ENCODE results near the gene NTN3.

Gene NTN3

GRCh38 chr16:2480948-2481347, 9.9 kb downstream of the NTN3 start:
- DNase-seq, result no peak

DNA sequence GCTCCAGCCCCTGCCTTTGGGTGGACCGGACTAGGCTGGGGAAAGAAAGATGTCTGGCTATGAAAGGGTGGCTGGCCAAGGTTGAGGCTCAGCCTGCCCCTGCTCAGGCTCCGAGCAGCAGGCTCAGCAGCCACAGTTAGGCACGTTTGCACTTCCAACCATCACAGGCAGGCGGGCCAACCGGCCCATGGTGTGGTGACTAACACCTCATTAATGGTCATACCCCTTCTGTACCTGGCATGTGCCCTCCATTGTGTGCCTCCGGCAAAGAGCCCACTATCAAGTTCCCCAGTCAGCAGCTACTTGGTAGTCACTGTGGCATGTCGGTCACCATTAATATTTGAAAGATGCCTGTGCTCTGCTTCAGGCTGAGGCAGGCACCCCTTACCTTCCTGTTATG, 10.6 kb downstream of the NTN3 start:
- DNase-seq, result no peak

DNA sequence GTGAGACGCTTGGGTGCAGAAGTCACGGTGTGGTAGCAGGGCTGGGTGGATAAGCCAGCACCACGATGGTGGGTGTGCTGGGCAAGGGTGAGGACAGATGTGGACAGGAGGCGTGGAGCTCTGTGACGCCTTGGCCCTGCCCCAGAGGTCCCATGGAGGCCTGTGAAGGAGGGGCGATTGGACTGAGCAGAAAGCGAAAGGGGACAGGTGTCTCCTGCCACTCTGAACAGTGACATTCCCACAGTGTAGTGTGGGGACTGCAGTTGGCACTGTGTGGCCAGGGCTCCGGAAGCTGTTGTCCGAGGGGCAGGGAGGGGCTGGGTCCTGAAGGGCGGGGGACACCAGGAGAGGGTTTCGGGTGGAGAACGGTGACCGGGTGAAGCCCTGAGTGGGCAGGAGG, 11.2 kb downstream of the NTN3 start:
- DNase-seq, result no peak

GRCh38 chr16:2482708-2483534, 11.8 kb downstream of the NTN3 start:
- DNase-seq, result no peak

DNA sequence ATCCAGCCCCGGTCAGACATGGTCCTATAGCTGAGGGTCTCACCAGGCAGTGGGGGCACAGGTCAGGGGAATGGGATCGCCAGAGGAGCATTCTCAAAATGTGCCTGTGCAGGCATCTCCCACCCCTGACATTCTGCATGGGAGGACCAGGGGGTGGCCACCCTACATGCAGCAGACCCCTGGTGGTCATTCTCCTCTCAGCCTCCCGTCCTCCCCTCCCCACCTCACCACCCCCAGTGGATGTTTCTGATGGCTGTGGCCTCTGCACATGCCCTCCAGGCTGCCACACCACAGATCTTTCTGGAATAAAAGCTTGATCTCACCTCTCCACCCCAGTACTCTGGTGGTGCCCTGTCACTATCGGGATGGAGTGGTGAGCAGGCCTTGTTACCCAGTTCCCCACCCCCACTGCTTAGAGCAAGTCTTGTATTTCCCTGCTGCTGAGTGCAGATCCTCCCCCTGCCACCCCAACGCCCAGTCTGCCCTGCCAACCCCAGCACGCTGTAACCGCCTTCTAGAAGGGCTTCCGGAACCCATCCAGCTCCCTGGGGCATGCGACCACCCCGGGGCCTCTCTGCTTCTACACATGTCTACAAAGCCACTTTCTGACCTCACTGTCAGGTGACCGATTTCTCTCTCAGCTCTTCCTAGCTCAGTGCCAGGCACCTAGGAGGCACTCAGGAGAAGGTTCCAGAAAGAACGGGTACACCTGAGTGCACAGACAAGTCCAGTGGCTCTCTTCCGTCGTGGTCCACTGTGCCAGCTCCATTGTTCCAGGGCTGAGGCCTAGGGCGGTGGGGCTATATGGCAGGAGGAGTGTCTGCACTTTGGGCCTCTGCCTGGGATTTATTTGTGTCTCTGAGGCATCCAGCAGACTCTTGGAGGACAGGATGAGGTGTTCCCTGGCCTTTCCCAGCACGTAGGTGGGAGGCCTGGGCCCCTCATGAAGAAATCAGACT, 13.1 kb downstream of the NTN3 start:
- DNase-seq, result no peak

GRCh38 chr16:2484898-2485508, 13.9 kb downstream of the NTN3 start:
- DNase-seq, result no peak

GRCh38 chr16:2485811-2486507, 14.9 kb downstream of the NTN3 start:
- no peak for DNase-seq

DNA sequence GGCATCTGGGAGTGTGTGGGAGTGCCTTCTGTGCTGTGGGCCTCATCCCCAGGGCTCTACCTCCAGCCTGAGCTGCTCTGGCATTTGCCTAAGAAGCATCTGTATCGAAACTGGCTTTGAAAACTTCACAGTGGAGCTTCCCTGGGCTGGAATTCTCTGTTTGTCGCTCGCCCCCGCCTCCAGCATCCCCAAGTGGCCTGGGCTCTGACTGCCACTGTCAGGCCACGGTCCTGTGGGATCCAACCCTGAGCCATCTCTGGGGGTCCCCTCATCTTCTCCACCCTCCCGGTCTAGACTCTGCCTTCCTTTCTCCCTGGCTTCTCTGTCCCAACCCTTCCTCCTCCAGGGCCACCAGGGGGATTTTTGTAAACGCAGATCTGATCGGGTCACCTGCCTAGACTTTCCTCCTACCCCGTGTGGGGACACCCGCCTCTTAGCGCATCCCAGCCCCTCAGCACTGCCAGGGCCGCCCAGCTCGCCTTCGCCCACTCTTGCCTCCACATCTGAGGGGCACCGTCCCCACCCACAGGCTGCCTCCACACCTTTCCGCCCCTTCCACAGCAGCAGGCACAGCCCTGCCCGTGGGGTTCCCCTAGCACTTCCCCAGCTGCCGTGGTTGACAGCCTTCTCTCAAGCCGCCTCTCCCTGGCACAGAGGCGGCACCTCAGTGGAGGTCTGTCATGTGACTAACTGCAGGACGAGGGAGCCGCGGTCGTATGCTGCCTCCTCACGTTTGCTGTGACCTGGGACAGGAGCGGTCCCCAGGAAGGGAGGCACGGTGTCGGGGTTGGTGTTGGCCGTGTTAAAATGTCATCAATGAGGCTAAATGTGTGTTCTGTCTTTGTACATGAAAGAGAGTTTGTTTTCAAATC, 15.8 kb downstream of the NTN3 start:
- peak; percentile 81 for DNase-seq

- no peak for DNase-seq
These were observed 16.4 kb downstream of the NTN3 start for GRCh38 chr16:2487517-2487842.

DNA sequence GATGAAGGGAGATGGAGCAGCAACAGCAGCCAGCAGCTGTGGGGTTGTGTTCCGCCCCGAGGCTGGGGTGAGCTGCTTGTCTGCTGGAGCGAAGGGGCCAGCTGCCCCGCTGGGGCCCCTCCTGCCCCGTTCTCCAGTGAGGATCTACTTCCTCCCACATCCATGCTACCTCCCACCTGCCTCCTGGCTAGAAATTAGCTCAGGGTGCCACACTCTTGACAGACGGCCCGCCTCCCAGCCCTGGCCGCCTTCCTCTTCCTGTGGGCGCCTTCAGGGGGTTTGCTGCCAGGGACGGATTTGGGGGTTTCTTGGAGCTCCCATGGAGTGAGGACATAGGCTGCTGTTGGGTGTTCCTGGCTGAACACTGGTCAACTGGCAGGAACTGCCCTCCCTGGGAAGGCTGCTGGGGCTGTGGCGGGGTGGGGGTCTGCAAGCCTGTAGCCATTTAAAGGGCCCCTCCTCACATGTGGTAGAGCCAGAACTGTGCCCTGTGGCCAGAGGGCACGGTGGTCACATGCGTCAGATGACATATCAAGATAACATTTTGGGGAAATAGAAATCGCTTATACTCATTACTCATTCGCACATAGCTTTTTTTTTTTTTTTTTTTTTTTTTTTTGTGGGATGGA, 16.9 kb downstream of the NTN3 start:
- no peak for DNase-seq

DNA sequence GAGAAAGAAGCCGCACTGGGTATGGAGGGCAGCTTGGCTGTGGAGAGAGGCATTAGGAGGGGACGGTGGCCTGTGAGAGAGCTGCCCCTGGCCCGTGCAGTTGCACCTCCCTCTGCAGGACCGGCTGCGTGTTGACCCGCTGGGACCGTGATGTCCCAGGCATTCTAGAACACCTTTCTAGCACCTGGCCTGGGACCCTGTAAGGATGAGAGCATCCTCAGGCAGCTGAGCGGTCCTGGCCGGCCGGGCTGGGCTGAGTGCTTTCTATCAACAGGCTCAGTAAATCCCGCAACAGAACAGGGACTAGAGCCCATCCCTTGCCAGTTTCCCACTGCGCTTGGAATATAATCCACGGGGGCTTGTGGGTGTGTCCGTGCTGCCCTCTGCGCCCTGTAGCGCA, 18.5 kb downstream of the NTN3 start:
- DNase-seq, result no peak

DNA sequence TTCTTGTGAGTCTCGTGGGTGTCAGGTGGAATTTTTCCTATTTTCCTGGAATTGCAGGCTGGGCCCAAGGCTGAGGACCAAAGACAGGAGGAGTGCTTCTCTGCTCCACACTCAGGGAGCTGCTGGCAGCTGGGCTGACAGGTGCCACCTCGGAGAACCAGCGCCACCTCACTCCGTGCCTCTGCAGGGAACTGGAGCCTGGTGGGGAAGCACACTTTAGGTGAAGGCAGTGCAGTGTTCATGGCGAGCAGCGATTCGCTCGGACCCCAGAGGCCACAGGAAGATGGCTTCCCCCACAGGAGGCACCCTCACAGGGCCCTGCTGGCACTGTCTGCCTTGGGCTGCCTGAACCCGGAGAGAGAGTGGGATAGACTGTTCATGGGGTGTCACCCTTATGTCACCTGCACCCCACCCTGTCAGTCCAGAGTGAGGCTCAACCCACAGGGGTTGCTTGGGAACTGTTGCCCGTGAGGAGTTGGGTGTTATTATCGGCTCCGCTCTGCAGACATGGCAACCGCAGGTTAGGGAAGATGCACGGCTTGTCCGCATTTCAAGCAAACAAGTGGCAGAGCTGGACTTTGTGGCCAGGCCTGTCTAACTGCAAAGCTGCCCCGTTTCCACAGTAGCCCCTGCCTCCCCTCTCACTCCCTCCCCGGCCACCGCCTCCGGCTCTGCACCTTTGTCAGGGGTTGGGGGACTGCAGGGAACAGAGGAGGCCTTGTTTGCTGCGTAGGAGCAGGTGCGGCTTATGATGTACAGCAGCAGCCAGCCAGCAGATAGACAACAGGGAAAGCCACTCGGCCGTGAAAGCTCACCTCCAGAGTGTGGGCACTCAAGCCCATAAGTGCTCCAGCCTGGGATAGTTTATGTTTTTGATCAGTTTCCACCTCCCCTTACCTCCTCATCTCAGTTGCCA, 19.4 kb downstream of the NTN3 start:
- no peak for DNase-seq

- no peak for DNase-seq
These were observed 21.2 kb downstream of the NTN3 start for GRCh38 chr16:2492292-2492691.

GRCh38 chr16:2493605-2494004, 22.5 kb downstream of the NTN3 start:
- DNase-seq, result no peak

DNA sequence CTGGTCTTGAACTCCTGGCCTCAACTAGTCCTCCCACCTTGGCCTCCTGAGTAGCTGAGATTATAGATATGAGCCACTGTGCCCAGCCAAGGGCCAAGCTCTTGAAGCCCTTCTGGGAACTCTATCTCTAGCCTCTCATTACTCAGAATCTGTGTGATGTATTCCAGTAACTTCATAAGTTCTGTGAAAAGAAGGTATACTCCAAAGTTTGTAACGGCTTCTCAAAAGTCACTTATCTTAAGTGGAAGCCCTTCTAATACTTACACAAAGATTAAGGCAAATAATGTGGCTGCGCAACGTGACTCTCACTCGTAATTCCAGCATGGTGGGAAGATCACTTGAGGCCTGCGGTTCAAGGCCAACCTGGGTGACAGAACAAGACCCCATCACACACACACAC, 23.5 kb downstream of the NTN3 start:
- DNase-seq, result no peak

- no peak for DNase-seq
These were observed 23.9 kb downstream of the NTN3 start for GRCh38 chr16:2495041-2495440.

DNA sequence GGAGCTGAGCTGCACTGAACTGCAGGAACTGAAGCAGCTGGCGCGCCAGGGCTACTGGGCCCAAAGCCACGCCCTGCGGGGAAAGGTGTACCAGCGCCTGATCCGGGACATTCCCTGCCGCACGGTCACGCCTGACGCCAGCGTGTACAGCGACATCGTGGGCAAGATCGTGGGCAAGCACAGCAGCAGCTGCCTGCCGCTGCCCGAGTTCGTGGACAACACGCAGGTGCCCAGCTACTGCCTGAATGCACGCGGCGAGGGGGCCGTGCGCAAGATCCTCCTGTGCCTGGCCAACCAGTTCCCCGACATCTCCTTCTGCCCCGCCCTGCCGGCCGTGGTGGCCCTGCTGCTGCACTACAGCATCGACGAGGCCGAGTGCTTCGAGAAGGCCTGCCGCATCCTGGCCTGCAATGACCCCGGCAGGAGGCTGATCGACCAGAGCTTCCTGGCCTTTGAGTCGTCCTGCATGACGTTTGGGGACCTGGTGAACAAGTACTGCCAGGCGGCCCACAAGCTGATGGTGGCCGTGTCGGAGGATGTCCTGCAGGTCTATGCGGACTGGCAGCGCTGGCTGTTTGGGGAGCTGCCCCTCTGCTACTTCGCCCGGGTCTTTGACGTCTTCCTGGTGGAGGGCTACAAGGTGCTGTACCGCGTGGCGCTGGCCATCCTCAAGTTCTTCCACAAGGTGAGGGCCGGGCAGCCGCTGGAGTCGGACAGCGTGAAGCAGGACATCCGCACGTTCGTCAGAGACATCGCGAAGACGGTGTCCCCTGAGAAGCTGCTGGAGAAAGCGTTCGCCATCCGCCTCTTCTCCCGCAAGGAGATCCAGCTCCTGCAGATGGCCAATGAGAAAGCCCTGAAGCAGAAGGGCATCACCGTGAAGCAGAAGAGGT, 25.4 kb downstream of the NTN3 start:
- no peak for DNase-seq

GRCh38 chr16:2497116-2497630, 26.1 kb downstream of the NTN3 start:
- DNase-seq, result no peak
